Right lobe of liver (tissue), 4 donors: ENCODE measurements around the gene ECE1.

Source experiments
- POLR2A ChIP-seq: fragments of 450-650 bp; IDR thresholded peaks from one replicate; pipeline ENCODE4 v1.6.1; 2017; ENCODE audit warnings: antibody characterized with exemption, mild to moderate bottlenecking
- TF ChIP-seq, protein P1 (sequence below), 4 donors: fragments of 200-600 bp in 3 of 4; fragments of 450-650 bp in 1 of 4; IDR thresholded peaks; one replicate each; pipeline versions ENCODE4 v1.5.1 to v1.8.0; 2016 to 2022; ENCODE audit warnings: antibody characterized with exemption in 4 of 4, mild to moderate bottlenecking in 2 of 4
- donor health status: DM: no; HTN: no; CAD: no.
- donor health status: DM: no; HTN: no; CAD: no.
- donor health status: DM: no; HTN: yes; CAD: no.

- TF ChIP-seq, protein P1, sequence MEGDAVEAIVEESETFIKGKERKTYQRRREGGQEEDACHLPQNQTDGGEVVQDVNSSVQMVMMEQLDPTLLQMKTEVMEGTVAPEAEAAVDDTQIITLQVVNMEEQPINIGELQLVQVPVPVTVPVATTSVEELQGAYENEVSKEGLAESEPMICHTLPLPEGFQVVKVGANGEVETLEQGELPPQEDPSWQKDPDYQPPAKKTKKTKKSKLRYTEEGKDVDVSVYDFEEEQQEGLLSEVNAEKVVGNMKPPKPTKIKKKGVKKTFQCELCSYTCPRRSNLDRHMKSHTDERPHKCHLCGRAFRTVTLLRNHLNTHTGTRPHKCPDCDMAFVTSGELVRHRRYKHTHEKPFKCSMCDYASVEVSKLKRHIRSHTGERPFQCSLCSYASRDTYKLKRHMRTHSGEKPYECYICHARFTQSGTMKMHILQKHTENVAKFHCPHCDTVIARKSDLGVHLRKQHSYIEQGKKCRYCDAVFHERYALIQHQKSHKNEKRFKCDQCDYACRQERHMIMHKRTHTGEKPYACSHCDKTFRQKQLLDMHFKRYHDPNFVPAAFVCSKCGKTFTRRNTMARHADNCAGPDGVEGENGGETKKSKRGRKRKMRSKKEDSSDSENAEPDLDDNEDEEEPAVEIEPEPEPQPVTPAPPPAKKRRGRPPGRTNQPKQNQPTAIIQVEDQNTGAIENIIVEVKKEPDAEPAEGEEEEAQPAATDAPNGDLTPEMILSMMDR (IDR thresholded peaks at IDR 0.05) = no peak
- TF ChIP-seq POLR2A = no peak
Measured at GRCh38 chr1:21174230-21174629, 116.0 kb downstream of the ECE1 start.
